ENCODE measurements around the gene CCDC150.

CCDC150 gene

GRCh38 chr2:196651387-196652094, 12.0 kb downstream of the CCDC150 start:
- TF ChIP-seq CTCF (IDR thresholded peaks at IDR 0.05; ENCODE audit: low read depth, low read length, missing control alignments): no peak
- DNase-seq (ENCODE audit: low read depth): no peak
- in situ Hi-C loops (cut with HindIII; ENCODE audit: low sequenced_read_pairs): no loop called here
- no peak overlapping the region for H3K4me3 ChIP-seq (ENCODE audit: low read depth, low read length)

- no peak for DNase-seq (ENCODE audit: low read depth)
- H3K4me3 ChIP-seq (ENCODE audit: low read depth, low read length): no peak overlapping the region
- no peak for TF ChIP-seq CTCF (IDR thresholded peaks at IDR 0.05; ENCODE audit: low read depth, low read length, missing control alignments)
- in situ Hi-C loops (cut with HindIII; ENCODE audit: low sequenced_read_pairs): no loop called here
Measured at GRCh38 chr2:196652869-196653268, 13.4 kb downstream of the CCDC150 start.

GRCh38 chr2:196653843-196654242, 14.3 kb downstream of the CCDC150 start:
- DNase-seq (ENCODE audit: low read depth): no peak
- no peak overlapping the region for H3K4me3 ChIP-seq (ENCODE audit: low read depth, low read length)
- no peak for TF ChIP-seq CTCF (IDR thresholded peaks at IDR 0.05; ENCODE audit: low read depth, low read length, missing control alignments)
- in situ Hi-C loops (cut with HindIII; ENCODE audit: low sequenced_read_pairs): no loop called here

- TF ChIP-seq CTCF (IDR thresholded peaks at IDR 0.05; ENCODE audit: low read depth, low read length, missing control alignments): no peak
- in situ Hi-C loops (cut with HindIII; ENCODE audit: low sequenced_read_pairs): loop anchor here (5.0 kb wide), 1 partner anchor 103 kb away; no protein-coding TSS in a partner anchor
- DNase-seq (ENCODE audit: low read depth): no peak
- no peak overlapping the region for H3K4me3 ChIP-seq (ENCODE audit: low read depth, low read length)
Measured at GRCh38 chr2:196655761-196656160, 16.2 kb downstream of the CCDC150 start.

- in situ Hi-C loops (cut with HindIII; ENCODE audit: low sequenced_read_pairs): loop anchor here (5.0 kb wide), 1 partner anchor 105 kb away; no protein-coding TSS in a partner anchor
- DNase-seq (ENCODE audit: low read depth): no peak
- no peak for TF ChIP-seq CTCF (IDR thresholded peaks at IDR 0.05; ENCODE audit: low read depth, low read length, missing control alignments)
- no peak overlapping the region for H3K4me3 ChIP-seq (ENCODE audit: low read depth, low read length)
Measured at GRCh38 chr2:196657333-196657732, 17.8 kb downstream of the CCDC150 start.

- no peak for TF ChIP-seq CTCF (IDR thresholded peaks at IDR 0.05; ENCODE audit: low read depth, low read length, missing control alignments)
- no peak for DNase-seq (ENCODE audit: low read depth)
- in situ Hi-C loops (cut with HindIII; ENCODE audit: low sequenced_read_pairs): loop anchor here (5.0 kb wide), 1 partner anchor 108 kb away; no protein-coding TSS in a partner anchor
- H3K4me3 ChIP-seq (ENCODE audit: low read depth, low read length): no peak overlapping the region
Measured at GRCh38 chr2:196659844-196660243, 20.3 kb downstream of the CCDC150 start.

Data from astrocyte of the cerebellum (primary cell).